HepG2 (cell line): Measurements from ENCODE around the gene BBC3. TPM values are rescaled to one million over a fixed set of nuclear protein-coding genes. Genes with fewer than 3 reads are reported as not detected.
A peak's percentile ranks its signal among the peaks of the same experiment; 100 is the strongest.

Experiments used
- ASH2L ChIP-seq: fragments of 300-600, 200-600 bp; sonication (generic); IDR thresholded peaks from 2 replicates; pipeline ENCODE4 v1.7.0; 2017; ENCODE audit warnings: low read depth, mild to moderate bottlenecking, moderate library complexity, mixed read lengths, low read length; ENCODE audit not compliant: insufficient read length
- FOXK2 ChIP-seq: fragments of 450-650 bp; IDR thresholded peaks from 2 replicates; pipeline ENCODE4 v1.6.1; 2016
- HNRNPH1 ChIP-seq: fragments of 200-400 bp; formaldehyde crosslinking; optimal IDR thresholded peaks from 2 replicates; pipeline ENCODE3; 2017; ENCODE audit warnings: mild to moderate bottlenecking, low read depth, low read length
- HNRNPLL ChIP-seq: fragments of 200-400 bp; formaldehyde crosslinking; IDR thresholded peaks from 2 replicates; pipeline ENCODE4 v1.6.1; 2017; ENCODE audit warnings: mild to moderate bottlenecking, low read depth, low read length; ENCODE audit not compliant: poor library complexity, severe bottlenecking
- POLR2A ChIP-seq, 2 experiments: IDR thresholded peaks; 2 replicates each; pipeline ENCODE4 v1.6.1; 2011; ENCODE audit warnings: low read depth in 2 of 2, low read length in 2 of 2, mild to moderate bottlenecking in 1 of 2, moderate library complexity in 1 of 2; ENCODE audit not compliant: insufficient read depth in 1 of 2
- SIX4 ChIP-seq: sonication (generic); formaldehyde crosslinking; IDR thresholded peaks from 2 replicates; pipeline ENCODE4 v1.4.0; 2020; ENCODE audit warnings: missing genetic modification reagents
- SNAPC2 ChIP-seq: sonication (generic); formaldehyde crosslinking; IDR thresholded peaks from 2 replicates; pipeline ENCODE4 v1.8.1; 2022; ENCODE audit warnings: mild to moderate bottlenecking, missing genetic modification reagents
- SOX13 ChIP-seq, 3 experiments: fragments of 450-650 bp in 1 of 3; sonication (generic) in 1 of 3; formaldehyde crosslinking in 1 of 3; IDR thresholded peaks in 2 of 3; conservative IDR thresholded peaks in 1 of 3; 2 replicates each; pipeline versions ENCODE4 v1.5.0 to v1.6.1; 2016 to 2020; ENCODE audit warnings: antibody characterized with exemption in 1 of 3, mild to moderate bottlenecking in 1 of 3, missing compliant biosample characterization in 1 of 3, missing genetic modification reagents in 1 of 3, moderate library complexity in 1 of 3
- SYNCRIP ChIP-seq: fragments of 200-400 bp; formaldehyde crosslinking; IDR thresholded peaks from 2 replicates; pipeline ENCODE4 v1.6.1; 2018; ENCODE audit warnings: mild to moderate bottlenecking, low read depth, low read length; ENCODE audit not compliant: insufficient read depth
- TP53 ChIP-seq: sonication (generic); formaldehyde crosslinking; conservative IDR thresholded peaks from 2 replicates; pipeline ENCODE4 v1.4.0; 2020; ENCODE audit warnings: missing genetic modification reagents
- ZBTB42 ChIP-seq: sonication (generic); formaldehyde crosslinking; IDR thresholded peaks from 2 replicates; pipeline ENCODE4 v1.5.0; 2020; ENCODE audit warnings: mild to moderate bottlenecking, missing genetic modification reagents
- ZNF558 ChIP-seq: sonication (generic); formaldehyde crosslinking; IDR thresholded peaks from 2 replicates; pipeline ENCODE4 v1.9.0; 2022; ENCODE audit warnings: mild to moderate bottlenecking, missing genetic modification reagents, borderline replicate concordance
- ZNF616 ChIP-seq: sonication (generic); formaldehyde crosslinking; IDR thresholded peaks from 2 replicates; pipeline ENCODE4 v1.5.0; 2020; ENCODE audit warnings: low read depth, mild to moderate bottlenecking, missing genetic modification reagents
- ZNF720 ChIP-seq: sonication (generic); formaldehyde crosslinking; IDR thresholded peaks from 2 replicates; pipeline ENCODE4 v1.4.0; 2020; ENCODE audit warnings: missing genetic modification reagents
- ZNF746 ChIP-seq: sonication (generic); formaldehyde crosslinking; IDR thresholded peaks from 2 replicates; pipeline ENCODE4 v1.8.0; 2022; ENCODE audit warnings: mild to moderate bottlenecking, missing genetic modification reagents
- ZNF879 ChIP-seq: sonication (generic); formaldehyde crosslinking; IDR thresholded peaks from 2 replicates; pipeline ENCODE4 v1.8.1; 2023; ENCODE audit warnings: missing genetic modification reagents
- polyA plus RNA-seq, 8 experiments: library from polyadenylated mRNA; depleted of rRNA in 3 of 8; stranded (reverse) in 7 of 8; unstranded in 1 of 8; fragments of >200 nt; fragmentation: Illumina TruSeq in 4 of 8; extraction: Trizol in 4 of 8; gene quantifications; 2 replicates each; pipeline versions ENCODE4 v1.2.1 to v1.2.3, GENCODE V29; 2011 to 2016; ENCODE audit warnings: low read depth in 4 of 8, missing spikeins in 1 of 8, mixed read lengths in 1 of 8; ENCODE audit not compliant: insufficient read depth in 1 of 8
- total RNA-seq, 5 experiments: library from RNA; depleted of rRNA; stranded (reverse); fragments of >200 nt; fragmentation: Illumina TruSeq; extraction: Trizol; gene quantifications; 2 replicates each; pipeline ENCODE4 v1.2.3, GENCODE V29; 2016; ENCODE audit warnings: low read depth in 1 of 5
- TF ChIP-seq, protein P1 (sequence below): sonication (generic); formaldehyde crosslinking; IDR thresholded peaks from 2 replicates; pipeline ENCODE4 v1.5.0; 2020; ENCODE audit warnings: mild to moderate bottlenecking, missing genetic modification reagents
- TF ChIP-seq, protein P2 (sequence below): sonication (generic); formaldehyde crosslinking; IDR thresholded peaks from 2 replicates; pipeline ENCODE4 v1.4.0; 2020; ENCODE audit warnings: missing genetic modification reagents
- TF ChIP-seq, protein P3 (sequence below): sonication (generic); formaldehyde crosslinking; IDR thresholded peaks from 2 replicates; pipeline ENCODE4 v1.4.0; 2020; ENCODE audit warnings: mild to moderate bottlenecking, missing genetic modification reagents, borderline replicate concordance
- TF ChIP-seq, protein P4 (sequence below): sonication (generic); formaldehyde crosslinking; IDR thresholded peaks from 2 replicates; pipeline ENCODE4 v1.5.0; 2020; ENCODE audit warnings: missing genetic modification reagents
- TF ChIP-seq, protein P5 (sequence below): IDR thresholded peaks from 2 replicates; pipeline ENCODE4 v1.6.1; 2012; ENCODE audit warnings: inconsistent platforms

Gene BBC3
- total and polyA plus RNA-seq, 2 of the 13 experiments (the other 11 are each of a cell fraction or from before 2014, with no cell fraction given), result 6.1 to 8.8 TPM

DNA sequence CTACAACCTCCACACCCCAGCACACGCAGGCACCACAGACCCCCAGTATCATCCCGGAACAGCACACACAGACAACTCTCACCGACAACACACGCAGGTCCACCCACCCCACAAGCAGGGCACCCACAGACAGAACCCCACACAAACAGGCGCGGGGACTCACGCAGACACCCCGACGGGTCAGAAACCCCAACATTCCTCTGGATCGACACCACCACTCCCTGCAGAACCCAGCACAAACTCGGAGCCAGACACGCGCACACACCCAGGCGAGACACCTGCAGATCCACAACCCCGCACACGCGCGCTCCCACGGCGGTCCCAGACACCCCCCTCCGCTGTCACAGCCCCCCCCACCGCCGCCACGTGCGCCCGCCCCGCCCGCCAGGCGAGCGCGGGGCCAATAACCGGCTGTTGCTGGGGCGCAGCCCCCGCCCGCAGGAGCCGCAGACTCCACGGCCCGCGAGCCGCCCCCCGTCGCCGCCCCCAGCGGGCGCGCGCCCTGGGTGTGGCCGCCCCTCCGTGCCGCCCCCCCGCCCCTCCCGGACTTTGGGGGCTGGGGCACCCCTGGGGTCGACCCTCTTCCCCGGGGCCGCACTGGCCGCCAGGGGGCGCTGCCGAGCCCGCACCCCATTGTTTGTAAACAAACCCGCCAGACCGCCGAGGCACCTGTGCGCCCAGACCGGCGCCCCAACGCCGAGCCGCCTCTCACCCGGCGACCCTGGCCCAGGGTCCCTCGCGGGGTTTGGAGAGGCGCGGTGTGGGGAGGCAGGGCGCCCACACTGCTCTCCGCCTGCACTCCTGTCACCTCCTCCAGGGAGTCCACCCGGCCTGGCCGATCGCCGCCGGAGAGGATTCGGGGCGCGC lies 712 bp downstream of the BBC3 start (continued):
- TF ChIP-seq, protein P1, sequence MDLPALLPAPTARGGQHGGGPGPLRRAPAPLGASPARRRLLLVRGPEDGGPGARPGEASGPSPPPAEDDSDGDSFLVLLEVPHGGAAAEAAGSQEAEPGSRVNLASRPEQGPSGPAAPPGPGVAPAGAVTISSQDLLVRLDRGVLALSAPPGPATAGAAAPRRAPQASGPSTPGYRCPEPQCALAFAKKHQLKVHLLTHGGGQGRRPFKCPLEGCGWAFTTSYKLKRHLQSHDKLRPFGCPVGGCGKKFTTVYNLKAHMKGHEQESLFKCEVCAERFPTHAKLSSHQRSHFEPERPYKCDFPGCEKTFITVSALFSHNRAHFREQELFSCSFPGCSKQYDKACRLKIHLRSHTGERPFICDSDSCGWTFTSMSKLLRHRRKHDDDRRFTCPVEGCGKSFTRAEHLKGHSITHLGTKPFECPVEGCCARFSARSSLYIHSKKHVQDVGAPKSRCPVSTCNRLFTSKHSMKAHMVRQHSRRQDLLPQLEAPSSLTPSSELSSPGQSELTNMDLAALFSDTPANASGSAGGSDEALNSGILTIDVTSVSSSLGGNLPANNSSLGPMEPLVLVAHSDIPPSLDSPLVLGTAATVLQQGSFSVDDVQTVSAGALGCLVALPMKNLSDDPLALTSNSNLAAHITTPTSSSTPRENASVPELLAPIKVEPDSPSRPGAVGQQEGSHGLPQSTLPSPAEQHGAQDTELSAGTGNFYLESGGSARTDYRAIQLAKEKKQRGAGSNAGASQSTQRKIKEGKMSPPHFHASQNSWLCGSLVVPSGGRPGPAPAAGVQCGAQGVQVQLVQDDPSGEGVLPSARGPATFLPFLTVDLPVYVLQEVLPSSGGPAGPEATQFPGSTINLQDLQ (CRISPR knock-in tag), result no peak
- TF ChIP-seq ASH2L, result peak; percentile 12
- 0 out of 2 replicates have a peak, but pooled peaks have one; percentile 11 for TF ChIP-seq ZNF558 (CRISPR knock-in tag)
- TF ChIP-seq HNRNPH1, result no peak
- TF ChIP-seq TP53, result peak; percentile 68; the same call in 1 of the 2 replicates
- TF ChIP-seq ZNF746, result no peak
- TF ChIP-seq ZNF616, result 0 out of 2 replicates have a peak, but pooled peaks have one; percentile 8
- TF ChIP-seq, protein P2, sequence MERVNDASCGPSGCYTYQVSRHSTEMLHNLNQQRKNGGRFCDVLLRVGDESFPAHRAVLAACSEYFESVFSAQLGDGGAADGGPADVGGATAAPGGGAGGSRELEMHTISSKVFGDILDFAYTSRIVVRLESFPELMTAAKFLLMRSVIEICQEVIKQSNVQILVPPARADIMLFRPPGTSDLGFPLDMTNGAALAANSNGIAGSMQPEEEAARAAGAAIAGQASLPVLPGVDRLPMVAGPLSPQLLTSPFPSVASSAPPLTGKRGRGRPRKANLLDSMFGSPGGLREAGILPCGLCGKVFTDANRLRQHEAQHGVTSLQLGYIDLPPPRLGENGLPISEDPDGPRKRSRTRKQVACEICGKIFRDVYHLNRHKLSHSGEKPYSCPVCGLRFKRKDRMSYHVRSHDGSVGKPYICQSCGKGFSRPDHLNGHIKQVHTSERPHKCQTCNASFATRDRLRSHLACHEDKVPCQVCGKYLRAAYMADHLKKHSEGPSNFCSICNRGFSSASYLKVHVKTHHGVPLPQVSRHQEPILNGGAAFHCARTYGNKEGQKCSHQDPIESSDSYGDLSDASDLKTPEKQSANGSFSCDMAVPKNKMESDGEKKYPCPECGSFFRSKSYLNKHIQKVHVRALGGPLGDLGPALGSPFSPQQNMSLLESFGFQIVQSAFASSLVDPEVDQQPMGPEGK (CRISPR knock-in tag), result peak; percentile 91
- TF ChIP-seq, protein P3, sequence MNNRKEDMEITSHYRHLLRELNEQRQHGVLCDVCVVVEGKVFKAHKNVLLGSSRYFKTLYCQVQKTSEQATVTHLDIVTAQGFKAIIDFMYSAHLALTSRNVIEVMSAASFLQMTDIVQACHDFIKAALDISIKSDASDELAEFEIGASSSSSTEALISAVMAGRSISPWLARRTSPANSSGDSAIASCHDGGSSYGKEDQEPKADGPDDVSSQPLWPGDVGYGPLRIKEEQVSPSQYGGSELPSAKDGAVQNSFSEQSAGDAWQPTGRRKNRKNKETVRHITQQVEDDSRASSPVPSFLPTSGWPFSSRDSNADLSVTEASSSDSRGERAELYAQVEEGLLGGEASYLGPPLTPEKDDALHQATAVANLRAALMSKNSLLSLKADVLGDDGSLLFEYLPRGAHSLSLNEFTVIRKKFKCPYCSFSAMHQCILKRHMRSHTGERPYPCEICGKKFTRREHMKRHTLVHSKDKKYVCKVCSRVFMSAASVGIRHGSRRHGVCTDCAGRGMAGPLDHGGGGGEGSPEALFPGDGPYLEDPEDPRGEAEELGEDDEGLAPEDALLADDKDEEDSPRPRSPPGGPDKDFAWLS, result no peak
- TF ChIP-seq ZNF720 (CRISPR knock-in tag), result no peak
- peak; percentile 15 for TF ChIP-seq HNRNPLL
- TF ChIP-seq FOXK2, result peak; percentile 52; the same call in 1 of the 2 replicates
- TF ChIP-seq ZNF879 (CRISPR knock-in tag), result 0 out of 2 replicates have a peak, but pooled peaks have one; percentile 0
- 0 out of 2 replicates have a peak, but pooled peaks have one; percentile 45 for TF ChIP-seq ZBTB42
- no peak for TF ChIP-seq POLR2A (IDR thresholded peaks at IDR 0.05; ENCODE audit: insufficient read depth in 1 of 2, low read depth in 2 of 2, low read length in 2 of 2)
- TF ChIP-seq SOX13 (IDR thresholded peaks at IDR 0.05), result no peak
- TF ChIP-seq SOX13 (CRISPR knock-in tag; conservative IDR thresholded peaks at IDR 0.05 in 1 of 2, IDR thresholded peaks at IDR 0.05 in 1 of 2), result 0 out of 4 replicates have a peak, but pooled peaks of 1 of the 2 experiments have one; percentile 2
- TF ChIP-seq, protein P4, sequence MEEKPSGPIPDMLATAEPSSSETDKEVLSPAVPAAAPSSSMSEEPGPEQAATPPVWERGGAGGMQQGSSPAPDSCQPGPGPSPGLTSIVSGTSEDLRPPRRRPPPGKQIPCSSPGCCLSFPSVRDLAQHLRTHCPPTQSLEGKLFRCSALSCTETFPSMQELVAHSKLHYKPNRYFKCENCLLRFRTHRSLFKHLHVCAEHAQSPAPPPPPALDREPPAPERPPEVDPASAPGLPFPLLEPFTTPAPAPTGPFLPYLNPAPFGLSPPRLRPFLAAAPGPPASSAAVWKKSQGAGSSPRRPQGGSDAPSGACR (CRISPR knock-in tag), result no peak
- TF ChIP-seq SYNCRIP, result no peak
- TF ChIP-seq SNAPC2 (CRISPR knock-in tag), result no peak
- TF ChIP-seq, protein P5, sequence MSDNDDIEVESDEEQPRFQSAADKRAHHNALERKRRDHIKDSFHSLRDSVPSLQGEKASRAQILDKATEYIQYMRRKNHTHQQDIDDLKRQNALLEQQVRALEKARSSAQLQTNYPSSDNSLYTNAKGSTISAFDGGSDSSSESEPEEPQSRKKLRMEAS, result peak; percentile 71
- TF ChIP-seq SIX4, result no peak
